Stomach (tissue), 9 donors: ENCODE measurements around the gene RBM19. TPM values are rescaled to one million over a fixed set of nuclear protein-coding genes. Genes with fewer than 3 reads are reported as not detected.

ENCODE experiments used
- DNase-seq, 2 donors: peaks; one replicate each; pipeline versions ENCODE4 v3.0.0 to v3.0.0-alpha.2; 2013 to 2019
- H3K27ac ChIP-seq, 5 donors: fragments of 200-600 bp in 4 of 5; sonication (generic) in 4 of 5; one replicate each; pipeline ENCODE4 v1.5.1; 2013 to 2019; ENCODE audit warnings: mild to moderate bottlenecking in 1 of 5, moderate library complexity in 1 of 5
- H3K27me3 ChIP-seq, 3 donors: fragments of 200-600 bp; sonication (generic); one replicate each; pipeline ENCODE4 v1.5.1; 2017 to 2019; ENCODE audit warnings: mixed run types in 1 of 3
- H3K36me3 ChIP-seq, 4 donors: fragments of 200-600 bp; sonication (generic); 1 replicate in 3 of 4; 2 replicates in 1 of 4; pipeline ENCODE4 v1.5.1; 2016 to 2019
- H3K4me1 ChIP-seq, 4 donors: fragments of 200-600 bp; sonication (generic); one replicate each; pipeline ENCODE4 v1.5.1; 2016 to 2019
- H3K4me3 ChIP-seq, 4 donors: fragments of 200-600 bp; sonication (generic) in 3 of 4; one replicate each; pipeline ENCODE4 v1.5.1; 2016 to 2019; ENCODE audit warnings: mild to moderate bottlenecking in 1 of 4
- H3K9me3 ChIP-seq, 4 donors: fragments of 200-600 bp; sonication (generic); one replicate each; pipeline ENCODE4 v1.5.1; 2016 to 2019
- CTCF ChIP-seq, 7 experiments: fragments of 450-650 bp in 4 of 7; fragments of 200-600 bp in 3 of 7; sonication (generic) in 3 of 7; IDR thresholded peaks; one replicate each; pipeline ENCODE4 v1.5.1; 2016 to 2019; ENCODE audit warnings: antibody characterized with exemption in 7 of 7, control low read depth in 2 of 7, mild to moderate bottlenecking in 1 of 7
- EP300 ChIP-seq: sonication (generic); formaldehyde crosslinking; IDR thresholded peaks from one replicate; pipeline ENCODE4 v1.6.1; 2017; ENCODE audit warnings: antibody characterized with exemption
- POLR2A ChIP-seq, 4 donors: fragments of 450-650 bp; IDR thresholded peaks; one replicate each; pipeline ENCODE4 v1.6.1; 2016; ENCODE audit warnings: antibody characterized with exemption in 4 of 4, control low read depth in 2 of 4, mild to moderate bottlenecking in 1 of 4, moderate library complexity in 1 of 4
- POLR2AphosphoS5 ChIP-seq, 3 donors: sonication (generic); formaldehyde crosslinking; IDR thresholded peaks; one replicate each; pipeline ENCODE4 v1.6.1; 2016; ENCODE audit warnings: antibody characterized with exemption in 3 of 3
- WGBS, 5 donors: extraction: QIAGEN DNeasy Blood & Tissue Kit in 3 of 5; methylation state at CpG; one replicate each; pipeline versions ENCODE4 v1.1.5 to v1.1.7; 2013 to 2018; 5-methylcytosine and 5-hydroxymethylcytosine counted together
- intact Hi-C: fragments of 100-400 bp; cut with DNase I; formaldehyde crosslinking; loops from one replicate; pipeline ENCODE4 v1.15.1; 2023; ENCODE audit warnings: low total_unique reads
- polyA plus RNA-seq, 3 donors: library from polyadenylated mRNA; stranded (reverse); fragments of 200-250 nt; gene quantifications; one replicate each; pipeline ENCODE4 v1.2.3, GENCODE V29; 2013
- total RNA-seq, 5 donors: library from RNA; depleted of rRNA; stranded (reverse); fragments of >200 nt; gene quantifications; one replicate each; pipeline versions ENCODE4 v1.1.0 to v1.2.3, GENCODE V29; 2014 to 2016
- donor health status: healthy with polysubstance abuse.
- donor health status: Bipolar disorder and iron deficiency.
- donor health status: healthy.

The RBM19 gene
- total and polyA plus RNA-seq, 8 donors: 8.1 to 109 (median 27.3) TPM

GRCh38 chr12:113884392-113884791 lies 81.7 kb downstream of the RBM19 start:
- H3K9me3 ChIP-seq: no peaks in the 10 kb centered on the region
- intact Hi-C loops: no loop called here
- H3K4me3 ChIP-seq: no peak overlapping the region
- H3K27me3 ChIP-seq: no peaks in the 10 kb centered on the region
- H3K4me1 ChIP-seq: no peaks in the 10 kb centered on the region
- WGBS, 5 donors: 95 to 99% (median 98%) methylated on average over 3 of the region's 3 CpGs
- no peak for TF ChIP-seq EP300
- no peak for TF ChIP-seq POLR2AphosphoS5 (IDR thresholded peaks at IDR 0.05)
- TF ChIP-seq CTCF (IDR thresholded peaks at IDR 0.05): no peak
- no peak for TF ChIP-seq POLR2A (IDR thresholded peaks at IDR 0.05)
- DNase-seq: no peak
- H3K36me3 ChIP-seq: peaks cover 0 to 39% (median 28%) of the 10 kb centered on the region in 4 donors
- no peak overlapping the region for H3K27ac ChIP-seq

GRCh38 chr12:113882690-113883089 lies 83.4 kb downstream of the RBM19 start:
- Histone ChIP-seq H3K36me3 (peaks cover 0 to 39% (median 27%) of the 10 kb centered on the region in 4 donors), H3K4me3 (no peak overlapping the region), H3K9me3 (no peaks in the 10 kb centered on the region), H3K27ac (no peak overlapping the region), H3K27me3 (no peaks in the 10 kb centered on the region), H3K4me1 (no peaks in the 10 kb centered on the region)
- intact Hi-C loops: no loop called here
- no peak for DNase-seq
- WGBS, 5 donors: 87 to 94% (median 89%) methylated on average over 2 of the region's 2 CpGs
- TF ChIP-seq CTCF (IDR thresholded peaks at IDR 0.05): no peak

- peak in 1 of 2 donors; percentile 32 for DNase-seq
- no peak overlapping the region for H3K4me3 ChIP-seq
- H3K27ac ChIP-seq: no peak overlapping the region
- H3K4me1 ChIP-seq: no peaks in the 10 kb centered on the region
- H3K9me3 ChIP-seq: no peaks in the 10 kb centered on the region
- intact Hi-C loops: no loop called here
- 82 to 89% (median 86%) methylated on average over 23 of the region's 23 CpGs for WGBS, 5 donors
- TF ChIP-seq EP300 (no peak), POLR2A (IDR thresholded peaks at IDR 0.05) (no peak), POLR2AphosphoS5 (IDR thresholded peaks at IDR 0.05) (no peak), CTCF (IDR thresholded peaks at IDR 0.05) (no peak)
- H3K27me3 ChIP-seq: no peaks in the 10 kb centered on the region
- peaks cover 0 to 52% (median 35%) of the 10 kb centered on the region in 4 donors for H3K36me3 ChIP-seq
These were observed 84.8 kb downstream of the RBM19 start for GRCh38 chr12:113880988-113881962.

- no peak for TF ChIP-seq CTCF (IDR thresholded peaks at IDR 0.05)
- TF ChIP-seq EP300: no peak
- no peak for TF ChIP-seq POLR2AphosphoS5 (IDR thresholded peaks at IDR 0.05)
- TF ChIP-seq POLR2A (IDR thresholded peaks at IDR 0.05): no peak
- no peak for DNase-seq
- H3K4me1 ChIP-seq: no peaks in the 10 kb centered on the region
- 87 to 91% (median 90%) methylated on average over 11 of the region's 11 CpGs for WGBS, 5 donors
- no peaks in the 10 kb centered on the region for H3K9me3 ChIP-seq
- H3K36me3 ChIP-seq: peaks cover 0 to 60% (median 42%) of the 10 kb centered on the region in 4 donors
- H3K27ac ChIP-seq: no peak overlapping the region
- intact Hi-C loops: no loop called here
- no peaks in the 10 kb centered on the region for H3K27me3 ChIP-seq
- no peak overlapping the region for H3K4me3 ChIP-seq
These were observed 85.8 kb downstream of the RBM19 start for GRCh38 chr12:113880326-113880725.
